ENCODE results near the gene ITGB3BP.

DNA sequence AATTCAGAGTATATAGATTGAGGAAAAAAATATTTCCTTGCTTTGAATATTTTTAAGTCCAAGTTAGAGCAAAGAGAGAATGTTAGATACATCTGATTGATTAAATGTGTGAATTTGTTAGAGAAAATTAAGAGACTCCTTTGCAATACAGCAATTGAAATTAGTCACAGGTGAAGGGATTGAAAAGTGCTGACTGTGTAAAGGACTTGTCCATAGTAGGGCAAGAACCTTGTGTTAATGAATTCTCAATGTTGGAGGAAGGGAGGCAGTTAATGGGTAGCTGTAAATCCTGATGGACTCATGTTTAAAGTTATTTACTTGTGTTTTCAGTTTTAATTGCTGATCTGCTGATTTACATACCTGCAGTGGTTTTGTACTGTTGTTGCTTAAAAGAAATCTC is 117.0 kb downstream of the ITGB3BP start:
- TF ChIP-seq, protein P1, sequence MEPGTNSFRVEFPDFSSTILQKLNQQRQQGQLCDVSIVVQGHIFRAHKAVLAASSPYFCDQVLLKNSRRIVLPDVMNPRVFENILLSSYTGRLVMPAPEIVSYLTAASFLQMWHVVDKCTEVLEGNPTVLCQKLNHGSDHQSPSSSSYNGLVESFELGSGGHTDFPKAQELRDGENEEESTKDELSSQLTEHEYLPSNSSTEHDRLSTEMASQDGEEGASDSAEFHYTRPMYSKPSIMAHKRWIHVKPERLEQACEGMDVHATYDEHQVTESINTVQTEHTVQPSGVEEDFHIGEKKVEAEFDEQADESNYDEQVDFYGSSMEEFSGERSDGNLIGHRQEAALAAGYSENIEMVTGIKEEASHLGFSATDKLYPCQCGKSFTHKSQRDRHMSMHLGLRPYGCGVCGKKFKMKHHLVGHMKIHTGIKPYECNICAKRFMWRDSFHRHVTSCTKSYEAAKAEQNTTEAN (CRISPR knock-in tag; IDR thresholded peaks at IDR 0.05) = no peak
- TF ChIP-seq, protein P2, sequence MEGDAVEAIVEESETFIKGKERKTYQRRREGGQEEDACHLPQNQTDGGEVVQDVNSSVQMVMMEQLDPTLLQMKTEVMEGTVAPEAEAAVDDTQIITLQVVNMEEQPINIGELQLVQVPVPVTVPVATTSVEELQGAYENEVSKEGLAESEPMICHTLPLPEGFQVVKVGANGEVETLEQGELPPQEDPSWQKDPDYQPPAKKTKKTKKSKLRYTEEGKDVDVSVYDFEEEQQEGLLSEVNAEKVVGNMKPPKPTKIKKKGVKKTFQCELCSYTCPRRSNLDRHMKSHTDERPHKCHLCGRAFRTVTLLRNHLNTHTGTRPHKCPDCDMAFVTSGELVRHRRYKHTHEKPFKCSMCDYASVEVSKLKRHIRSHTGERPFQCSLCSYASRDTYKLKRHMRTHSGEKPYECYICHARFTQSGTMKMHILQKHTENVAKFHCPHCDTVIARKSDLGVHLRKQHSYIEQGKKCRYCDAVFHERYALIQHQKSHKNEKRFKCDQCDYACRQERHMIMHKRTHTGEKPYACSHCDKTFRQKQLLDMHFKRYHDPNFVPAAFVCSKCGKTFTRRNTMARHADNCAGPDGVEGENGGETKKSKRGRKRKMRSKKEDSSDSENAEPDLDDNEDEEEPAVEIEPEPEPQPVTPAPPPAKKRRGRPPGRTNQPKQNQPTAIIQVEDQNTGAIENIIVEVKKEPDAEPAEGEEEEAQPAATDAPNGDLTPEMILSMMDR (IDR thresholded peaks at IDR 0.05) = no peak
- TF ChIP-seq, protein P3, sequence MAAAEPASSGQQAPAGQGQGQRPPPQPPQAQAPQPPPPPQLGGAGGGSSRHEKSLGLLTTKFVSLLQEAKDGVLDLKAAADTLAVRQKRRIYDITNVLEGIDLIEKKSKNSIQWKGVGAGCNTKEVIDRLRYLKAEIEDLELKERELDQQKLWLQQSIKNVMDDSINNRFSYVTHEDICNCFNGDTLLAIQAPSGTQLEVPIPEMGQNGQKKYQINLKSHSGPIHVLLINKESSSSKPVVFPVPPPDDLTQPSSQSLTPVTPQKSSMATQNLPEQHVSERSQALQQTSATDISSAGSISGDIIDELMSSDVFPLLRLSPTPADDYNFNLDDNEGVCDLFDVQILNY (CRISPR knock-in tag; IDR thresholded peaks at IDR 0.05) = no peak
- TF ChIP-seq, protein P4, sequence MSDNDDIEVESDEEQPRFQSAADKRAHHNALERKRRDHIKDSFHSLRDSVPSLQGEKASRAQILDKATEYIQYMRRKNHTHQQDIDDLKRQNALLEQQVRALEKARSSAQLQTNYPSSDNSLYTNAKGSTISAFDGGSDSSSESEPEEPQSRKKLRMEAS (CRISPR knock-in tag; IDR thresholded peaks at IDR 0.05) = no peak
- TF ChIP-seq ZNF416 (CRISPR knock-in tag; IDR thresholded peaks at IDR 0.05) = no peak
- TF ChIP-seq, protein P5, sequence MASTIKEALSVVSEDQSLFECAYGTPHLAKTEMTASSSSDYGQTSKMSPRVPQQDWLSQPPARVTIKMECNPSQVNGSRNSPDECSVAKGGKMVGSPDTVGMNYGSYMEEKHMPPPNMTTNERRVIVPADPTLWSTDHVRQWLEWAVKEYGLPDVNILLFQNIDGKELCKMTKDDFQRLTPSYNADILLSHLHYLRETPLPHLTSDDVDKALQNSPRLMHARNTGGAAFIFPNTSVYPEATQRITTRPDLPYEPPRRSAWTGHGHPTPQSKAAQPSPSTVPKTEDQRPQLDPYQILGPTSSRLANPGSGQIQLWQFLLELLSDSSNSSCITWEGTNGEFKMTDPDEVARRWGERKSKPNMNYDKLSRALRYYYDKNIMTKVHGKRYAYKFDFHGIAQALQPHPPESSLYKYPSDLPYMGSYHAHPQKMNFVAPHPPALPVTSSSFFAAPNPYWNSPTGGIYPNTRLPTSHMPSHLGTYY (CRISPR knock-in tag; IDR thresholded peaks at IDR 0.05) = no peak
- TF ChIP-seq TP53 (CRISPR knock-in tag; IDR thresholded peaks at IDR 0.05) = no peak
